Uterus (tissue), 2 donors: ENCODE data around the gene NEUROD2.

Experiments
- CTCF ChIP-seq, 4 experiments: fragments of 200-600 bp in 2 of 4; fragments of 450-650 bp in 2 of 4; sonication (generic) in 2 of 4; IDR thresholded peaks; one replicate each; pipeline ENCODE4 v1.5.1; 2016 to 2019; ENCODE audit warnings: antibody characterized with exemption in 4 of 4, mild to moderate bottlenecking in 2 of 4, moderate library complexity in 1 of 4
- POLR2A ChIP-seq, 2 donors: fragments of 450-650 bp; IDR thresholded peaks; one replicate each; pipeline ENCODE4 v1.6.1; 2016; ENCODE audit warnings: antibody characterized with exemption in 2 of 2, mild to moderate bottlenecking in 1 of 2, moderate library complexity in 1 of 2

GRCh38 chr17:39628655-39629493 lies 21.2 kb upstream of the NEUROD2 start:
- TF ChIP-seq CTCF (IDR thresholded peaks at IDR 0.05) (no peak), POLR2A (IDR thresholded peaks at IDR 0.05) (no peak)
